CD14-positive monocyte (primary cell): Measurements from ENCODE around the gene PSMD13. TPM values are rescaled to one million over a fixed set of nuclear protein-coding genes. Genes with fewer than 3 reads are reported as not detected.

Experiments
- DNase-seq, 3 donors: peaks; one replicate each; pipeline ENCODE4 v3.0.0-alpha.2; 2011 to 2022
- H2AFZ ChIP-seq: 2 replicates; pipeline ENCODE4 v1.6.0; 2012; ENCODE audit warnings: mild to moderate bottlenecking, low read depth, low read length, inconsistent platforms; ENCODE audit not compliant: insufficient read depth, poor library complexity, severe bottlenecking
- H3K27ac ChIP-seq, 2 donors: 1 replicate in 1 of 2; 2 replicates in 1 of 2; pipeline ENCODE4 v1.5.1; 2012 to 2013; ENCODE audit warnings: low read length in 2 of 2, control low read depth in 1 of 2, inconsistent platforms in 1 of 2, low read depth in 1 of 2, mild to moderate bottlenecking in 1 of 2
- H3K27me3 ChIP-seq, 2 donors: one replicate each; pipeline versions ENCODE4 v1.6.0 to v1.6.1; 2011 to 2013; ENCODE audit warnings: low read length in 2 of 2; ENCODE audit not compliant: control insufficient read depth in 2 of 2, insufficient read depth in 2 of 2
- H3K36me3 ChIP-seq, 2 donors: replicated peaks in 1 of 2; 1 replicate in 1 of 2; 2 replicates in 1 of 2; pipeline versions ENCODE4 v1.5.1 to v1.6.1; 2012 to 2013; ENCODE audit warnings: low read length in 2 of 2, control low read depth in 1 of 2, inconsistent platforms in 1 of 2, mild to moderate bottlenecking in 1 of 2; ENCODE audit not compliant: insufficient read depth in 2 of 2, control insufficient read depth in 1 of 2
- H3K4me1 ChIP-seq, 2 donors: 1 replicate in 1 of 2; 2 replicates in 1 of 2; pipeline versions ENCODE4 v1.5.1 to v1.6.1; 2012 to 2013; ENCODE audit warnings: low read length in 2 of 2, control low read depth in 1 of 2, inconsistent platforms in 1 of 2, mild to moderate bottlenecking in 1 of 2, moderate library complexity in 1 of 2; ENCODE audit not compliant: insufficient read depth in 2 of 2, control insufficient read depth in 1 of 2
- H3K4me2 ChIP-seq: replicated peaks from 2 replicates; pipeline ENCODE3; 2012; ENCODE audit warnings: low read length, moderate library complexity, mild to moderate bottlenecking; ENCODE audit not compliant: poor library complexity, severe bottlenecking; ENCODE audit errors: extremely low read depth
- H3K4me3 ChIP-seq, 3 experiments: fragments of 200-600 bp in 1 of 3; sonication (generic) in 1 of 3; replicated peaks in 1 of 3; 1 replicate in 2 of 3; 2 replicates in 1 of 3; pipeline ENCODE4 v1.5.1; 2011 to 2013; ENCODE audit warnings: low read length in 3 of 3, mild to moderate bottlenecking in 3 of 3, control low read depth in 2 of 3, low read depth in 2 of 3, inconsistent platforms in 1 of 3, moderate library complexity in 1 of 3
- H3K79me2 ChIP-seq: 2 replicates; pipeline ENCODE4 v1.6.0; 2012; ENCODE audit warnings: mild to moderate bottlenecking, control low read depth, inconsistent platforms, low read length, moderate library complexity; ENCODE audit not compliant: insufficient read depth
- H3K9ac ChIP-seq: 2 replicates; pipeline ENCODE4 v1.6.0; 2017; ENCODE audit warnings: low read length, mild to moderate bottlenecking; ENCODE audit not compliant: insufficient read depth, poor library complexity, severe bottlenecking
- H3K9me3 ChIP-seq, 2 donors: replicated peaks in 1 of 2; 1 replicate in 1 of 2; 2 replicates in 1 of 2; pipeline versions ENCODE4 v1.5.1 to v1.6.1; 2012 to 2013; ENCODE audit warnings: low read length in 2 of 2, control low read depth in 1 of 2; ENCODE audit not compliant: control insufficient read depth in 1 of 2, insufficient read depth in 1 of 2
- H4K20me1 ChIP-seq: 2 replicates; pipeline ENCODE4 v1.6.0; 2012; ENCODE audit warnings: mild to moderate bottlenecking, low read length, control low read depth, moderate library complexity; ENCODE audit not compliant: insufficient read depth
- H3K27ac Mint-ChIP-seq, 7 donors: one replicate each; pipeline ENCODE4 v1.8.0; 2020; ENCODE audit warnings: mild to moderate bottlenecking in 7 of 7, mixed read lengths in 7 of 7, moderate library complexity in 6 of 7, inconsistent platforms in 2 of 7
- H3K27me3 Mint-ChIP-seq, 3 donors: one replicate each; pipeline ENCODE4 v1.8.0; 2021 to 2022; ENCODE audit warnings: low read depth in 3 of 3, mild to moderate bottlenecking in 3 of 3, mixed read lengths in 3 of 3, moderate library complexity in 3 of 3, inconsistent platforms in 1 of 3
- H3K36me3 Mint-ChIP-seq, 2 donors: one replicate each; pipeline ENCODE4 v1.8.0; 2020; ENCODE audit warnings: mixed read lengths in 2 of 2, inconsistent platforms in 1 of 2, mild to moderate bottlenecking in 1 of 2
- H3K4me1 Mint-ChIP-seq: one replicate; pipeline ENCODE4 v1.8.0; 2020; ENCODE audit warnings: mild to moderate bottlenecking, mixed read lengths
- H3K4me3 Mint-ChIP-seq, 2 donors: one replicate each; pipeline ENCODE4 v1.8.0; 2020; ENCODE audit warnings: mild to moderate bottlenecking in 2 of 2, mixed read lengths in 2 of 2, moderate library complexity in 1 of 2
- H3K9me3 Mint-ChIP-seq, 7 donors: one replicate each; pipeline ENCODE4 v1.8.0; 2020 to 2022; ENCODE audit warnings: mixed read lengths in 7 of 7, mild to moderate bottlenecking in 6 of 7, moderate library complexity in 6 of 7, inconsistent platforms in 2 of 7
- WGBS: methylation state at CpG from one replicate; pipeline ENCODE4 v1.1.5; 2013; ENCODE audit warnings: missing lambda C conversion rate; ENCODE audit not compliant: insufficient coverage; 5-methylcytosine and 5-hydroxymethylcytosine counted together
- intact Hi-C, 2 donors: fragments of 100-400 bp; cut with micrococcal nuclease; formaldehyde crosslinking; loops; one replicate each; pipeline versions ENCODE4 v1.15.0 to v1.15.1; 2023
- polyA plus RNA-seq, 3 donors: library from polyadenylated mRNA; depleted of rRNA in 1 of 3; unstranded in 2 of 3; stranded (reverse) in 1 of 3; fragments of 300-500 nt in 2 of 3; fragments of >200 nt in 1 of 3; fragmentation: Illumina TruSeq in 2 of 3; gene quantifications; 1 replicate in 2 of 3; 2 replicates in 1 of 3; pipeline ENCODE4 v1.2.3, GENCODE V29; 2012 to 2021
- TF ChIP-seq, protein P1 (sequence below): fragments of 200-600 bp; IDR thresholded peaks from one replicate; pipeline ENCODE4 v1.8.0; 2022; ENCODE audit warnings: antibody characterized with exemption, mild to moderate bottlenecking

Gene PSMD13
- polyA plus RNA-seq, 3 donors = 136 to 272 (median 218) TPM

DNA sequence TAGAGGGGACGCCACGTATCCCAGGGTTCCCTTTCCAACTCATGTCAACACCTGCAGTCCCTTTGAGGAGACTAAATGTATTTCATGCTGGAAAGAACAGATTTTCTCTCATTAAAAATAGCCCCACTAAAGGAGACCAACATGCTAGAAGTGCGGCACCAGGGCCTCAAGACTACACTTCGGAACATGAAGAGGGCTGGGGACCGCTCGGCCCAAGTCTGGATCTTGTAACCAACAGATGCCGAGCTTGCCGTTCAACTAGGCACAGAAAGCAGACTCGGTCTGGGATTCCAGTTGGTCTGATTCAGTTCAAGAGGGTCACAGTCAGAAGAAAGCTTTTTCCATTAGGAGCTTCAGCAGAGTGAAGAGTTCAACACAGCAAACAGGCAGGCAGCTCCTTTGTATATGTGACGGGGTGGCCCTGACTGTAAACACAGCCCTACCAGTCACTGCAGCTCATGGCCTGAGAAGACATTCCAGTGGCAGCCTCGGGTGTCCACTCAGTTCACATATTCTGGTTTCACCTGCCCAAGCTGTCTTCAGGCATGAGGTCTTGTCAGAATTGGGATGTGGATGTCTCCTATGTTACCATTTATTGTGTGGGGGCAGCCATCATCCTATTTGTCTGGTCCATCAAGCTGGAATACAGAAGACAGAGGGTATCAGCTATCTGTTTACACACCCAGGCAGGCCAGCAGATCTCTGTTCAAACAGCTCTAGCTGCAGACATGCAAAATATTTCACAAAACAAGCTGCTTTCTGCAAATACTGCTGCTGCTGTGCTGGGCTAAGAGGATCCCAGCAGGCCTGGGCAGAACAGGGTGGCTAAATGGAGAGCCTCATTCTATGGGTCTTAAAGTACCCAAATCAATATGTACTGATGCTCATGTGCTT, 20.4 kb upstream of the PSMD13 start:
- Mint-ChIP-seq H3K36me3 (peaks cover 46 to 54% of the 10 kb centered on the region in 2 donors), H3K4me1 (peaks cover 2% of the 10 kb centered on the region), H3K27ac (peak overlapping the region in 3 of 7 donors; percentile 33 to 69 (median 41)), H3K27me3 (peaks cover 0 to 2% (median 2%) of the 10 kb centered on the region in 3 donors), H3K4me3 (no peak overlapping the region), H3K9me3 (no peaks in the 10 kb centered on the region)
- no peaks in the 10 kb centered on the region for H3K9me3 ChIP-seq
- TF ChIP-seq, protein P1, sequence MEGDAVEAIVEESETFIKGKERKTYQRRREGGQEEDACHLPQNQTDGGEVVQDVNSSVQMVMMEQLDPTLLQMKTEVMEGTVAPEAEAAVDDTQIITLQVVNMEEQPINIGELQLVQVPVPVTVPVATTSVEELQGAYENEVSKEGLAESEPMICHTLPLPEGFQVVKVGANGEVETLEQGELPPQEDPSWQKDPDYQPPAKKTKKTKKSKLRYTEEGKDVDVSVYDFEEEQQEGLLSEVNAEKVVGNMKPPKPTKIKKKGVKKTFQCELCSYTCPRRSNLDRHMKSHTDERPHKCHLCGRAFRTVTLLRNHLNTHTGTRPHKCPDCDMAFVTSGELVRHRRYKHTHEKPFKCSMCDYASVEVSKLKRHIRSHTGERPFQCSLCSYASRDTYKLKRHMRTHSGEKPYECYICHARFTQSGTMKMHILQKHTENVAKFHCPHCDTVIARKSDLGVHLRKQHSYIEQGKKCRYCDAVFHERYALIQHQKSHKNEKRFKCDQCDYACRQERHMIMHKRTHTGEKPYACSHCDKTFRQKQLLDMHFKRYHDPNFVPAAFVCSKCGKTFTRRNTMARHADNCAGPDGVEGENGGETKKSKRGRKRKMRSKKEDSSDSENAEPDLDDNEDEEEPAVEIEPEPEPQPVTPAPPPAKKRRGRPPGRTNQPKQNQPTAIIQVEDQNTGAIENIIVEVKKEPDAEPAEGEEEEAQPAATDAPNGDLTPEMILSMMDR = no peak
- no peaks in the 10 kb centered on the region for H3K4me1 ChIP-seq
- no peak overlapping the region for H3K4me2 ChIP-seq
- intact Hi-C loops = no loop called here
- no peak overlapping the region for H3K9ac ChIP-seq
- H4K20me1 ChIP-seq = peaks cover 30% of the 10 kb centered on the region
- no peak overlapping the region for H3K27ac ChIP-seq
- H3K4me3 ChIP-seq = no peak overlapping the region
- no peak overlapping the region for H2AFZ ChIP-seq
- DNase-seq = no peak
- 89% methylated on average over 9 of the region's 11 CpGs for WGBS
- H3K36me3 ChIP-seq = peaks cover 46 to 51% of the 10 kb centered on the region in 2 donors
- H3K27me3 ChIP-seq = no peaks in the 10 kb centered on the region
- no peaks in the 10 kb centered on the region for H3K79me2 ChIP-seq

DNA sequence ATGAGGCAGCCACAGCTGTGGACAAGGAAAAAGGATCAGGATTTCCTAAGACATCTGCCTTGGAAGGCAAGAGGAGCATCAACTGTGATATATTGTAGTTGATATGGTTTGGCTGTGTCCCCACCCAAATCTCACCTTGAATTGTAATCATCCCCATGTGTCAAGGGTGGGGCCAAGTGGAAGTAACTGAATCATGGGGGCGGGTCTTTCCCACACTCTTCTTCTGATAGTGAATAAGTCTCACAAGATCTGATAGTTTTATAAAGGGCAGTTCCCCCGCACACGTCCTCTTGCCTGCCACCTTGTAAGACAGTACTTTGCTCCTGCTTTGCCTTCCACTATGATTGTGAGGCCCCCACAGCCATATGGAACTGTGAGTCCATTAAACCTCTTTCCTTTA, 19.1 kb upstream of the PSMD13 start:
- Histone ChIP-seq H3K27ac (no peak overlapping the region), H3K9ac (no peak overlapping the region), H3K4me3 (no peak overlapping the region), H2AFZ (no peak overlapping the region), H4K20me1 (peaks cover 19% of the 10 kb centered on the region), H3K4me2 (no peak overlapping the region), H3K36me3 (peaks cover 33 to 37% of the 10 kb centered on the region in 2 donors), H3K79me2 (no peaks in the 10 kb centered on the region), H3K27me3 (no peaks in the 10 kb centered on the region), H3K9me3 (no peaks in the 10 kb centered on the region), H3K4me1 (no peaks in the 10 kb centered on the region)
- Mint-ChIP-seq H3K4me1 (peaks cover 1% of the 10 kb centered on the region), H3K27me3 (peaks cover 0 to 2% (median 0%) of the 10 kb centered on the region in 3 donors), H3K27ac (no peak overlapping the region), H3K4me3 (no peak overlapping the region), H3K9me3 (no peaks in the 10 kb centered on the region), H3K36me3 (peaks cover 42 to 48% of the 10 kb centered on the region in 2 donors)
- TF ChIP-seq, protein P1 = no peak
- intact Hi-C loops = no loop called here
- 100% methylated on average over 1 of the region's 3 CpGs for WGBS
- no peak for DNase-seq
